OCI-LY3 (cell line): Measurements from ENCODE around the gene CEACAM19.
"Not testable (repeated sequence)": the region's sequence is repeated elsewhere in the genome, so short reads cannot be mapped to it uniquely, and the experiment has no call there.

Source experiments
- H2AFZ ChIP-seq: fragments of 200-600, 300-600 bp; shearing (Covaris generic); 2 replicates; pipeline ENCODE4 v1.6.0; 2014; ENCODE audit warnings: antibody characterized with exemption, low read depth, low read length
- H3K27ac ChIP-seq: fragments of 200-600, 300-600 bp; sonication (generic); 2 replicates; pipeline ENCODE4 v1.5.1; 2014; ENCODE audit warnings: mild to moderate bottlenecking, low read length, moderate library complexity, mixed read lengths
- H3K27me3 ChIP-seq: fragments of 200-600, 300-600 bp; sonication (generic); 2 replicates; pipeline ENCODE4 v1.6.1; 2014; ENCODE audit warnings: low read depth, low read length, mixed read lengths
- H3K36me3 ChIP-seq: fragments of 200-600, 300-600 bp; sonication (generic); replicated peaks from 2 replicates; pipeline ENCODE3; 2014; ENCODE audit warnings: low read depth, low read length, mixed read lengths
- H3K4me1 ChIP-seq: fragments of 300-600, 200-600 bp; sonication (generic); 2 replicates; pipeline ENCODE4 v1.6.1; 2014; ENCODE audit warnings: low read length, mixed read lengths
- H3K4me2 ChIP-seq: fragments of 200-600, 300-600 bp; sonication (generic); 2 replicates; pipeline ENCODE4 v1.6.1; 2014; ENCODE audit warnings: low read length, mixed read lengths
- H3K4me3 ChIP-seq: fragments of 300-600, 200-600 bp; sonication (generic); 2 replicates; pipeline ENCODE4 v1.5.1; 2014; ENCODE audit warnings: antibody characterized with exemption, mild to moderate bottlenecking, low read length, moderate library complexity
- H3K79me2 ChIP-seq: fragments of 300-600, 200-600 bp; shearing (Covaris generic); 2 replicates; pipeline ENCODE4 v1.6.1; 2014; ENCODE audit warnings: mild to moderate bottlenecking, low read length, mixed read lengths
- H3K9ac ChIP-seq: fragments of 300-600, 200-600 bp; shearing (Covaris generic); 2 replicates; pipeline ENCODE4 v1.6.0; 2014; ENCODE audit warnings: mild to moderate bottlenecking, low read length, moderate library complexity
- H3K9me3 ChIP-seq: fragments of 200-600, 300-600 bp; shearing (Covaris generic); 2 replicates; pipeline ENCODE4 v1.6.1; 2014; ENCODE audit warnings: low read length, mixed read lengths; ENCODE audit not compliant: insufficient read depth
- H4K20me1 ChIP-seq: fragments of 200-600, 300-600 bp; sonication (generic); 2 replicates; pipeline ENCODE4 v1.6.1; 2016; ENCODE audit warnings: low read length, mixed read lengths; ENCODE audit not compliant: insufficient read depth
- CTCF ChIP-seq: fragments of 200-600, 300-600 bp; sonication (generic); IDR thresholded peaks from 2 replicates; pipeline ENCODE4 v1.5.1; 2014; ENCODE audit warnings: antibody characterized with exemption, low read length, low read depth
- EZH2phosphoT487 ChIP-seq: fragments of 200-600 bp; shearing (Covaris generic); IDR thresholded peaks from 2 replicates; pipeline ENCODE4 v1.6.1; 2018; ENCODE audit warnings: antibody characterized with exemption, mixed run types, low read depth

The CEACAM19 gene

GRCh38 chr19:44666852-44667556 lies 4.3 kb upstream of the CEACAM19 start:
- Histone ChIP-seq H3K4me1 (no peaks in the 10 kb centered on the region), H3K36me3 (no peaks in the 10 kb centered on the region), H3K27ac (no peak overlapping the region), H3K4me2 (no peak overlapping the region), H3K9me3 (no peaks in the 10 kb centered on the region), H3K4me3 (no peak overlapping the region), H2AFZ (no peak overlapping the region), H4K20me1 (no peaks in the 10 kb centered on the region), H3K27me3 (peaks cover 24% of the 10 kb centered on the region), H3K79me2 (no peaks in the 10 kb centered on the region), H3K9ac (no peak overlapping the region)
- no peak for TF ChIP-seq CTCF
- no peak for TF ChIP-seq EZH2phosphoT487

- no peaks in the 10 kb centered on the region for H3K9me3 ChIP-seq
- no peak overlapping the region for H3K27ac ChIP-seq
- H3K36me3 ChIP-seq: no peaks in the 10 kb centered on the region
- peaks cover 19% of the 10 kb centered on the region; the same call in 1 of the 2 replicates for H3K27me3 ChIP-seq
- H3K4me3 ChIP-seq: no peak overlapping the region
- no peaks in the 10 kb centered on the region for H3K79me2 ChIP-seq
- TF ChIP-seq CTCF (no peak), EZH2phosphoT487 (no peak)
- H3K4me1 ChIP-seq: no peaks in the 10 kb centered on the region
- no peaks in the 10 kb centered on the region for H4K20me1 ChIP-seq
- H3K4me2 ChIP-seq: no peak overlapping the region
- H2AFZ ChIP-seq: no peak overlapping the region
- no peak overlapping the region for H3K9ac ChIP-seq
Measured at GRCh38 chr19:44668985-44669764, 2.1 kb upstream of the CEACAM19 start.

- H3K27me3 ChIP-seq: peaks cover 22% of the 10 kb centered on the region; the same call in 1 of the 2 replicates
- not testable (repeated sequence) for H3K27ac ChIP-seq
Measured at GRCh38 chr19:44670027-44670426, 1.3 kb upstream of the CEACAM19 start.

GRCh38 chr19:44672226-44672625 lies 944 bp downstream of the CEACAM19 start:
- Histone ChIP-seq H4K20me1 (no peaks in the 10 kb centered on the region), H3K36me3 (no peaks in the 10 kb centered on the region), H3K4me2 (no peak overlapping the region), H3K9ac (no peak overlapping the region), H3K79me2 (no peaks in the 10 kb centered on the region), H3K4me3 (no peak overlapping the region), H3K4me1 (no peaks in the 10 kb centered on the region), H3K27ac (no peak overlapping the region), H3K27me3 (peaks cover 33% of the 10 kb centered on the region; the same call in 1 of the 2 replicates), H2AFZ (no peak overlapping the region), H3K9me3 (no peaks in the 10 kb centered on the region)
- TF ChIP-seq EZH2phosphoT487: no peak
- no peak for TF ChIP-seq CTCF

More at GRCh38 chr19:44670027-44670426, 1.3 kb upstream of the CEACAM19 start:
- not testable (repeated sequence) for H3K4me3 ChIP-seq, H3K79me2 ChIP-seq, H3K36me3 ChIP-seq, H4K20me1 ChIP-seq, H3K4me1 ChIP-seq, H3K9me3 ChIP-seq, H3K4me2 ChIP-seq, H3K9ac ChIP-seq, H2AFZ ChIP-seq
